WTC11 (cell line): Measurements from ENCODE around the gene MDK. TPM values are rescaled to one million over a fixed set of nuclear protein-coding genes. Genes with fewer than 3 reads are reported as not detected.

Experiments
- ATF1 ChIP-seq: sonication (generic); formaldehyde crosslinking; IDR thresholded peaks from 2 replicates; pipeline ENCODE4 v1.8.1; 2023; ENCODE audit warnings: mild to moderate bottlenecking, moderate library complexity, missing genetic modification reagents
- CREM ChIP-seq: sonication (generic); formaldehyde crosslinking; IDR thresholded peaks from 2 replicates; pipeline ENCODE4 v1.8.1; 2022; ENCODE audit warnings: mild to moderate bottlenecking, missing genetic modification reagents, moderate library complexity
- CTCF ChIP-seq: fragments of 200-600 bp; IDR thresholded peaks from 2 replicates; pipeline ENCODE4 v1.8.0; 2022; ENCODE audit warnings: antibody characterized with exemption
- FOXK1 ChIP-seq: sonication (generic); formaldehyde crosslinking; IDR thresholded peaks from 2 replicates; pipeline ENCODE4 v1.8.0; 2022; ENCODE audit warnings: mild to moderate bottlenecking, moderate library complexity, missing genetic modification reagents
- GABPB1 ChIP-seq: sonication (generic); formaldehyde crosslinking; IDR thresholded peaks from 2 replicates; pipeline ENCODE4 v1.8.1; 2023; ENCODE audit warnings: mild to moderate bottlenecking, missing genetic modification reagents
- IRF1 ChIP-seq: sonication (generic); formaldehyde crosslinking; IDR thresholded peaks from 2 replicates; pipeline ENCODE4 v1.8.0; 2023; ENCODE audit warnings: missing genetic modification reagents
- JUN ChIP-seq: sonication (generic); formaldehyde crosslinking; IDR thresholded peaks from 2 replicates; pipeline ENCODE4 v1.8.0; 2023; ENCODE audit warnings: mild to moderate bottlenecking, missing genetic modification reagents
- MYBL2 ChIP-seq: sonication (generic); formaldehyde crosslinking; IDR thresholded peaks from 2 replicates; pipeline ENCODE4 v1.8.1; 2023; ENCODE audit warnings: mild to moderate bottlenecking, moderate library complexity, missing genetic modification reagents
- NFYB ChIP-seq: sonication (generic); formaldehyde crosslinking; conservative IDR thresholded peaks from 2 replicates; pipeline ENCODE4 v1.8.0; 2022; ENCODE audit warnings: low read depth, missing genetic modification reagents
- NR2C2 ChIP-seq: sonication (generic); formaldehyde crosslinking; IDR thresholded peaks from 2 replicates; pipeline ENCODE4 v1.8.0; 2022; ENCODE audit warnings: mild to moderate bottlenecking, missing genetic modification reagents
- RELA ChIP-seq: sonication (generic); formaldehyde crosslinking; IDR thresholded peaks from 2 replicates; pipeline ENCODE4 v1.8.1; 2022; ENCODE audit warnings: missing genetic modification reagents, mild to moderate bottlenecking, borderline replicate concordance
- SMAD4 ChIP-seq: sonication (generic); formaldehyde crosslinking; IDR thresholded peaks from 2 replicates; pipeline ENCODE4 v1.8.0; 2022; ENCODE audit warnings: mild to moderate bottlenecking, missing genetic modification reagents
- TEAD1 ChIP-seq: sonication (generic); formaldehyde crosslinking; IDR thresholded peaks from 2 replicates; pipeline ENCODE4 v1.8.0; 2022; ENCODE audit warnings: mild to moderate bottlenecking, missing genetic modification reagents
- ZNF121 ChIP-seq: sonication (generic); formaldehyde crosslinking; IDR thresholded peaks from 2 replicates; pipeline ENCODE4 v1.8.0; 2023; ENCODE audit warnings: missing genetic modification reagents
- ZNF138 ChIP-seq: sonication (generic); formaldehyde crosslinking; conservative IDR thresholded peaks from 2 replicates; pipeline ENCODE4 v1.8.1; 2022; ENCODE audit warnings: mild to moderate bottlenecking, moderate library complexity, missing genetic modification reagents
- ZNF232 ChIP-seq: sonication (generic); formaldehyde crosslinking; IDR thresholded peaks from 2 replicates; pipeline ENCODE4 v1.8.0; 2022; ENCODE audit warnings: mild to moderate bottlenecking, missing genetic modification reagents
- ZNF263 ChIP-seq: sonication (generic); formaldehyde crosslinking; IDR thresholded peaks from 2 replicates; pipeline ENCODE4 v1.8.1; 2022; ENCODE audit warnings: low read depth, mild to moderate bottlenecking, moderate library complexity, missing genetic modification reagents
- ZNF317 ChIP-seq: sonication (generic); formaldehyde crosslinking; IDR thresholded peaks from 2 replicates; pipeline ENCODE4 v1.8.1; 2023; ENCODE audit warnings: low read depth, mild to moderate bottlenecking, moderate library complexity, missing genetic modification reagents, borderline replicate concordance
- ZNF416 ChIP-seq: fragments of 250-450 bp; sonication (Bioruptor Pico); IDR thresholded peaks from 2 replicates; pipeline ENCODE4 v1.9.0; 2021; ENCODE audit warnings: mild to moderate bottlenecking, inconsistent platforms
- total RNA-seq: library from RNA; stranded (reverse); gene quantifications from 3 replicates; pipeline ENCODE4 v1.2.3, GENCODE V29; 2021
- TF ChIP-seq, protein P1 (sequence below): sonication (generic); formaldehyde crosslinking; IDR thresholded peaks from 2 replicates; pipeline ENCODE4 v1.8.1; 2023; ENCODE audit warnings: mild to moderate bottlenecking, missing genetic modification reagents
- TF ChIP-seq, protein P2 (sequence below): sonication (generic); formaldehyde crosslinking; IDR thresholded peaks from 2 replicates; pipeline ENCODE4 v1.8.1; 2022; ENCODE audit warnings: low read depth, missing genetic modification reagents, borderline replicate concordance
- TF ChIP-seq, protein P3 (sequence below): sonication (generic); formaldehyde crosslinking; IDR thresholded peaks from 2 replicates; pipeline ENCODE4 v1.8.1; 2023; ENCODE audit warnings: mild to moderate bottlenecking, moderate library complexity, missing genetic modification reagents
- TF ChIP-seq, protein P4 (sequence below): sonication (generic); formaldehyde crosslinking; IDR thresholded peaks from 2 replicates; pipeline ENCODE4 v1.8.0; 2022; ENCODE audit warnings: mild to moderate bottlenecking, missing genetic modification reagents
- TF ChIP-seq, protein P5 (sequence below): sonication (generic); formaldehyde crosslinking; IDR thresholded peaks from 2 replicates; pipeline ENCODE4 v1.8.1; 2023; ENCODE audit warnings: mild to moderate bottlenecking, missing genetic modification reagents, moderate library complexity

The MDK gene
- total RNA-seq, 1 experiment from 2014 or later: 560 TPM

- TF ChIP-seq, protein P1, sequence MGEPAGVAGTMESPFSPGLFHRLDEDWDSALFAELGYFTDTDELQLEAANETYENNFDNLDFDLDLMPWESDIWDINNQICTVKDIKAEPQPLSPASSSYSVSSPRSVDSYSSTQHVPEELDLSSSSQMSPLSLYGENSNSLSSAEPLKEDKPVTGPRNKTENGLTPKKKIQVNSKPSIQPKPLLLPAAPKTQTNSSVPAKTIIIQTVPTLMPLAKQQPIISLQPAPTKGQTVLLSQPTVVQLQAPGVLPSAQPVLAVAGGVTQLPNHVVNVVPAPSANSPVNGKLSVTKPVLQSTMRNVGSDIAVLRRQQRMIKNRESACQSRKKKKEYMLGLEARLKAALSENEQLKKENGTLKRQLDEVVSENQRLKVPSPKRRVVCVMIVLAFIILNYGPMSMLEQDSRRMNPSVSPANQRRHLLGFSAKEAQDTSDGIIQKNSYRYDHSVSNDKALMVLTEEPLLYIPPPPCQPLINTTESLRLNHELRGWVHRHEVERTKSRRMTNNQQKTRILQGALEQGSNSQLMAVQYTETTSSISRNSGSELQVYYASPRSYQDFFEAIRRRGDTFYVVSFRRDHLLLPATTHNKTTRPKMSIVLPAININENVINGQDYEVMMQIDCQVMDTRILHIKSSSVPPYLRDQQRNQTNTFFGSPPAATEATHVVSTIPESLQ (CRISPR knock-in tag): no peak
- TF ChIP-seq CTCF: no peak
- no peak for TF ChIP-seq ATF1 (CRISPR knock-in tag)
- TF ChIP-seq IRF1: no peak
- TF ChIP-seq FOXK1: peak; percentile 38
- TF ChIP-seq MYBL2 (CRISPR knock-in tag): 0 out of 2 replicates have a peak, but pooled peaks have one; percentile 26
- TF ChIP-seq CREM: no peak
- TF ChIP-seq, protein P2, sequence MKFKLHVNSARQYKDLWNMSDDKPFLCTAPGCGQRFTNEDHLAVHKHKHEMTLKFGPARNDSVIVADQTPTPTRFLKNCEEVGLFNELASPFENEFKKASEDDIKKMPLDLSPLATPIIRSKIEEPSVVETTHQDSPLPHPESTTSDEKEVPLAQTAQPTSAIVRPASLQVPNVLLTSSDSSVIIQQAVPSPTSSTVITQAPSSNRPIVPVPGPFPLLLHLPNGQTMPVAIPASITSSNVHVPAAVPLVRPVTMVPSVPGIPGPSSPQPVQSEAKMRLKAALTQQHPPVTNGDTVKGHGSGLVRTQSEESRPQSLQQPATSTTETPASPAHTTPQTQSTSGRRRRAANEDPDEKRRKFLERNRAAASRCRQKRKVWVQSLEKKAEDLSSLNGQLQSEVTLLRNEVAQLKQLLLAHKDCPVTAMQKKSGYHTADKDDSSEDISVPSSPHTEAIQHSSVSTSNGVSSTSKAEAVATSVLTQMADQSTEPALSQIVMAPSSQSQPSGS (CRISPR knock-in tag): no peak
- TF ChIP-seq, protein P3, sequence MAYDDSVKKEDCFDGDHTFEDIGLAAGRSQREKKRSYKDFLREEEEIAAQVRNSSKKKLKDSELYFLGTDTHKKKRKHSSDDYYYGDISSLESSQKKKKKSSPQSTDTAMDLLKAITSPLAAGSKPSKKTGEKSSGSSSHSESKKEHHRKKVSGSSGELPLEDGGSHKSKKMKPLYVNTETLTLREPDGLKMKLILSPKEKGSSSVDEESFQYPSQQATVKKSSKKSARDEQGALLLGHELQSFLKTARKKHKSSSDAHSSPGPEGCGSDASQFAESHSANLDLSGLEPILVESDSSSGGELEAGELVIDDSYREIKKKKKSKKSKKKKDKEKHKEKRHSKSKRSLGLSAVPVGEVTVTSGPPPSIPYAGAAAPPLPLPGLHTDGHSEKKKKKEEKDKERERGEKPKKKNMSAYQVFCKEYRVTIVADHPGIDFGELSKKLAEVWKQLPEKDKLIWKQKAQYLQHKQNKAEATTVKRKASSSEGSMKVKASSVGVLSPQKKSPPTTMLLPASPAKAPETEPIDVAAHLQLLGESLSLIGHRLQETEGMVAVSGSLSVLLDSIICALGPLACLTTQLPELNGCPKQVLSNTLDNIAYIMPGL (CRISPR knock-in tag): 0 out of 2 replicates have a peak, but pooled peaks have one; percentile 41
- peak; percentile 24; the same call in 1 of the 2 replicates for TF ChIP-seq GABPB1
- TF ChIP-seq ZNF263 (CRISPR knock-in tag): no peak
- no peak for TF ChIP-seq NFYB (CRISPR knock-in tag)
- TF ChIP-seq ZNF232 (CRISPR knock-in tag): no peak
- TF ChIP-seq JUN: no peak; the same call in 1 of the 2 replicates
- no peak for TF ChIP-seq ZNF121 (CRISPR knock-in tag)
- no peak for TF ChIP-seq ZNF317 (CRISPR knock-in tag)
- no peak for TF ChIP-seq TEAD1 (CRISPR knock-in tag)
- no peak for TF ChIP-seq ZNF138 (CRISPR knock-in tag)
- TF ChIP-seq SMAD4: no peak
- TF ChIP-seq RELA (CRISPR knock-in tag): no peak
- TF ChIP-seq NR2C2 (CRISPR knock-in tag): no peak
- TF ChIP-seq, protein P4, sequence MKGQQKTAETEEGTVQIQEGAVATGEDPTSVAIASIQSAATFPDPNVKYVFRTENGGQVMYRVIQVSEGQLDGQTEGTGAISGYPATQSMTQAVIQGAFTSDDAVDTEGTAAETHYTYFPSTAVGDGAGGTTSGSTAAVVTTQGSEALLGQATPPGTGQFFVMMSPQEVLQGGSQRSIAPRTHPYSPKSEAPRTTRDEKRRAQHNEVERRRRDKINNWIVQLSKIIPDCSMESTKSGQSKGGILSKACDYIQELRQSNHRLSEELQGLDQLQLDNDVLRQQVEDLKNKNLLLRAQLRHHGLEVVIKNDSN (CRISPR knock-in tag): no peak
- peak; percentile 28; the same call in 1 of the 2 replicates for TF ChIP-seq ZNF416 (CRISPR knock-in tag)
- TF ChIP-seq, protein P5, sequence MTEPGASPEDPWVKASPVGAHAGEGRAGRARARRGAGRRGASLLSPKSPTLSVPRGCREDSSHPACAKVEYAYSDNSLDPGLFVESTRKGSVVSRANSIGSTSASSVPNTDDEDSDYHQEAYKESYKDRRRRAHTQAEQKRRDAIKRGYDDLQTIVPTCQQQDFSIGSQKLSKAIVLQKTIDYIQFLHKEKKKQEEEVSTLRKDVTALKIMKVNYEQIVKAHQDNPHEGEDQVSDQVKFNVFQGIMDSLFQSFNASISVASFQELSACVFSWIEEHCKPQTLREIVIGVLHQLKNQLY (CRISPR knock-in tag): no peak
Observed at GRCh38 chr11:46380340-46381047, 975 bp upstream of the MDK start (continued).
